GM21786 (cell line): ENCODE measurements around the gene GOSR1.
"Not testable (repeated sequence)": the region's sequence is repeated elsewhere in the genome, so short reads cannot be mapped to it uniquely, and the experiment has no call there.

Experiments
- ATAC-seq: cut with Tn5 transposase; IDR thresholded peaks from one replicate; pipeline ENCODE4 v1.9.1; 2021; ENCODE audit not compliant: unreplicated experiment

Gene GOSR1

DNA sequence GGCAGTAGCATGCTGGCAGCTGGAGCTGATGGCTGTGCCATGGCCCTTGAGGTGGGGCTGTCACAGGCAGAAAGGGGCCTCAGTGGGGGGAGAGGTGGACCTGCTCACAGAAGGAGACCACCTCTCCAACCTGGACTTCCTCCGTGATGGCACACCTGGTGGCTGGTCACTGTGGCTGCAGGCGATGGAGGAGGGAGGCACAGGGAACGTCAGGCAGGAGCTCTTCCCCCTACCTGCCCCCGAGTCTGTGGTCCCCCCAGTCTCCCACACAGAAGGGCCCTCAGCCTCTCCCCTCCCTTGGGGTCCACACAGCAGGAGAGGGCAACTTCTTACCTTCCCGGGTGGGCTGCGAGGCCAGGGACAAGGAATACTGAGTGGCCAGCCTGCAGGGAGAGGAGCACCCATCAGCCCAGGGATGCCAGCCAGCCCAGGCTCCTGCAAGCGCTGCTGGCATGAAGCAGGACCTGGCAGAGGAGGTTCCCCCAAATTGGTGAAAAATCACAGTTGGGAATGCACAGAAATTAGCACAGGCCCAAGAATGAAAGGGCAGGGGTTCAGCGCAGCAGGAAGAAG is 96.5 kb downstream of the GOSR1 start:
- ATAC-seq = no peak

- ATAC-seq = not testable (repeated sequence)
These were observed 97.1 kb downstream of the GOSR1 start for GRCh38 chr17:30574309-30574708.

- ATAC-seq = not testable (repeated sequence)
These were observed 97.6 kb downstream of the GOSR1 start for GRCh38 chr17:30574806-30575205.

DNA sequence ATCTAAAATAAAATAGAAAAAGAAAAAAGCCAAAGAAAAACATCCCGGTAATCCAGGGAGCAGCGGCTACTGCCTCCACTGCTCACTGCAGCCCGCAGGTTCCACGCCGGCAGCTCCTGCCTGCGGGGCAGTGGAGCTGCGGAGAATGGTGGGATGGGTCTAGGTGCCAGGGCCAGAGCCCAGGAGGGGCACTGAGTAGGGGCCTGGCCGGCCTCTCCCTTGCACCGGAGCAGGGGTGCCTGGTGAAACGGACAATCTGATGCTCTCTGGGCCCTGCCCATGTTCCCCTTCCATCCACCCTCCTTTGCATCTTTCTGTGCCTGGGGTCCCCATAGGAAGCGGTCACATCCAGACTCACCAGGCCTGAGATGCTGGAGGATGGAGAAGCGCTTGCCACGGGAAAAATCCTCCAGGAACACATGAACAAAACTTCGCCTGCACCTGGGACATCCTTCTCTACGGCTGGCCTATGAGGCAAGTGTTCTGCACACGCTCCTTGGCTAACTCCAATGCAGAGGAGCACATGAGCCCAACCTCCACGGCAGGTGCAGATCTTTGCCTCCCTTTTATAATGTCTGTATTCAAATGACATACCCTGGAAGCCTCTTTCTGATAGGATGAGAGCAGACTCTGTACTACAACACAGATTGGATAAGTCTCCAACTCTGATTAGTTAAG is 98.6 kb downstream of the GOSR1 start:
- not testable (repeated sequence) for ATAC-seq

DNA sequence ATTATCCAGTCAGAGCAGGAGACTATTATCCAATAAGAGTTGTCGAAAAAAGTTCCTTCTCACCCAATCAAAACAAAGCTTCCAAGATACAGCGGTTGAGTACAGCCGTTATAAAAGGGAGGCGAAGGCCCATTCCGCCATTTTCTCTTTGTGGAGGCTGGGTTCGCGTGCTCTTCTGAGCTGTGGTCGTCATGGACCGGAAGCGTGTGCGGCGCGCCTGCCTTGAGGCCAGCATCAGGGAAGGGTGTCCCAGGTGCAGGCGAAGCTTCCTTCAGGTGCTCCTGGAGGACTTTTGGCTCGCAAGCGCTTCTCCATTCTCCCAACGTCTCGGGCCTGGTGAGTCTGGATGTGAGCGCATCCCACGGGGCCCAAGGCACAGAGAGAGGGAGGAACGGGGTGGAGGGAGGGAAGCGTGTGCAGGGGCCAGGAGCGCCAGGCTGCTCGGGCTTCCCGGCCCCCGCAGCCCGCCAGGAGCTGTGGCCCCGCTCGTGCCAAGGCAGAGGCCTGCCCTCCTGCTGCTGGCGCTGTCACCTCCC is 99.2 kb downstream of the GOSR1 start:
- no peak for ATAC-seq
